Epidermal melanocyte (primary cell): Measurements from ENCODE around the gene ZNF208.
"Not testable (repeated sequence)": the region's sequence is repeated elsewhere in the genome, so short reads cannot be mapped to it uniquely, and the experiment has no call there.

ENCODE experiments used
- DNase-seq: peaks from one replicate; pipeline ENCODE4 v3.0.0; 2011; ENCODE audit warnings: low spot score; ENCODE audit not compliant: insufficient read length

ZNF208 gene

DNA sequence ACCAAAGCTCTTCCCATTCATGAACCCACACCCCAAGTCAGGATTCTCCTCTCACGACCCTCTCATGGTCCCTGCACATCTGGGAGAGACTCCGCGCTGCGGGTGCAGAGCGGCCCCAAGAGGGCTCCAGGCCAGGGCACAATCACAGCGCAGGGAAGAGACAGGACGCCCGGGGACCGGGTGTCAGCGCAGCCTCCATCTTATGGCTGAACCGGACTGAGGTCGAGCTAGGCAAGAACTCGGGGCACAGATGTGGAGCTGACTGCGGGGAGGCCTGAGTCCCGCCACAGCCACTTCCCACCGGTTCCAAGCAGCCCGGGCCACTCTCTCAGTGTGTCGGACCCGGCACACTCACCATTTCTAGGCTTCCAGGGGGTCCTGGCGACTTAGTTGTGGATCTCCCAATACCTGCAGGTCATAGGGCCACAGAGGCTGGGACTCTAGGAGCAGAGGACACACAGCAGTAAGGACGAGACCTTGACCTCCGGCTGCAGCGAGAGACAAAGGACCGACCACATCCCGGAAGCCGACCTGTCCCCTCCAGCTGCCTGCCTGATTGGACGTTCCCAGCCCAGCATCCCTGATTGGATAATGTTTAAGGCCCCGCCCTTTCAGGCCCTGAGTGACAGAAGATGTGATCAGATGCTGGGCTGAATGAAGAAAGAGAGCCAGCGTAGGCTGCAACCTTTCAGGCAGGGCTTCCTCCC is at the start of gene ZNF208:
TSS of gene ZNF208 (minus strand) at position 507 of the 707 bp plus-strand sequence. CDS start at position 358, 149 bp downstream.
- DNase-seq: not testable (repeated sequence)

GRCh38 chr19:22052644-22053013 is 41.9 kb upstream of the ZNF208 start:
- DNase-seq: no peak

- DNase-seq: not testable (repeated sequence)
These were observed 30.4 kb upstream of the ZNF208 start for GRCh38 chr19:22041151-22041550.

GRCh38 chr19:22030680-22031079 is 19.9 kb upstream of the ZNF208 start:
- DNase-seq: no peak

DNA sequence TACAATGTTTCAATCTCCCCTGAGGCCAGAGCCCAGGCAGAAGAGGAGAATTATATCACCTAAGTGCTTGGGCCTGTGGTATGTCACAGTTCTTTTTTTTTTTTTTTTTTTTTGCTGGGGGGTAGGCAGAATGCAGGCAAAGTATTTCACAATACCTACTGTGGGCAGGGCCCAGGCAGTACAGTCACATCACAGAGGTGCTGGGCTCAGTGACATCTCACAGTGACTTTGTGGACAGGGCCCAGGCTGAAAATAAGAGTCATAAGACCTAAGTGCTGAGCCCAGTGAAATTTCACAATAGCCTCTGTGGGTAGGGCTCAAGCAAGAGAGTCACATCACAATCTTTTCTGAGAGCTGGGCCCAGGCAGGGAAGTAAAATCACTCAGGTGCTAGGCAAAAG is 15.9 kb upstream of the ZNF208 start:
- DNase-seq: no peak

- not testable (repeated sequence) for DNase-seq
These were observed 14.8 kb upstream of the ZNF208 start for GRCh38 chr19:22025539-22025938.

DNA sequence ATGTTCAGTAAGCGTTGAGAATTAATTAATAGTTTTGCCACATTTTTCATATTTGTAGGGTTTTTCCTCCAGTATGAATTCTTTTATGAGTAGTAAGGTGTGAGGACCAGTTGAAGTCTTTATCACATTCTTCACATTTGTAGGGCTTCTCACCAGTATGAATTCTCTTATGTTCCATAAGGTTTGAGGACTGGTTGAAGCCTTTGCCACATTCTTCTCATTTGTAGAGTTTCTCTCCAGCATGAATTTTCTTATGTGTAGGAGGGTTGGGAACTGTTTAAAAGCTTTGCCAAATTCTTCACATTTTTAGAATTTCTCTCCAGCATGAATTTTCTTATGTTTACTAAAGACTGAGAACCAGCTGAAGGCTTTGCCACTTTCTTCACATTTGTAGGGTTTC is 40.3 kb downstream of the ZNF208 start:
- DNase-seq: no peak

DNA sequence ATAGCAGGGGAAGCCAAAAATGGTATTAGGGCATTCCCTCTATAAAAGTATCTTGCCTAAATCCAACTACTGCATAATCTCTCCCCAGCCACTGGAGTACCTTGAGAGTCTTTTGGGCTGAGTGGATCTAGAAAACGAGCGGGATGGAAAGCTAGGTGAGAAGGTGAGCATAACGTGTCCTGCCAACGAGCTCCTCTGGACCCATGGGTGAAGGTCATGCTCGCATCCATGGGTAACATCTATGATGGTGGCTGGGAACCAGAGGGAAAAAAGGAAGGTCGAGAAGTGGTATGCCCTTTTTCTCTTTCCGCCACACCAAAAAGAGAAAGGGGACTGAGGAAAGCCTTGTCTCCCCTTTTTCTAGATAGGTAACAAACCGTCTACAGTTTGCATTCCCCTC is 63.0 kb downstream of the ZNF208 start:
- no peak for DNase-seq

DNA sequence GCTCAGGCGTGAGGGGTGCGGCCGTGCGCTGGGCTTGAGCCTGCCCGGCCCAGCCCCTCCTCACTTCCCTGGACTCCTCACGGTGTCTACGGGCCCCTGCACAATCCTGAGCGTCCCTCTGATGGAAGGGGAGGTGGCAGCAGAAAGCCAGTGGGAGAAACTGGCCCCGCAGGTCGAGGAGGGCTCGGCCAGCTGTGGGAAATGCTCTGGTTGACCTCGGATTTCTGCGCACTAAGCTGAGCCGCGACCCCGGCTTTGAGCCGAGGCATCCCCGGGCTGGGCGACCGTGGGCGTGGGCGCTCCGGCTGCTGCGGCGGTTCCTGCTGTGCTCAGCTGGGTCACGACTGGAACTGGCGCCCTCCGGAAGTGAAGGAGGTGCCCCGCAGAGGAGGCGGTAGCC is 70.1 kb downstream of the ZNF208 start:
- no peak for DNase-seq

DNA sequence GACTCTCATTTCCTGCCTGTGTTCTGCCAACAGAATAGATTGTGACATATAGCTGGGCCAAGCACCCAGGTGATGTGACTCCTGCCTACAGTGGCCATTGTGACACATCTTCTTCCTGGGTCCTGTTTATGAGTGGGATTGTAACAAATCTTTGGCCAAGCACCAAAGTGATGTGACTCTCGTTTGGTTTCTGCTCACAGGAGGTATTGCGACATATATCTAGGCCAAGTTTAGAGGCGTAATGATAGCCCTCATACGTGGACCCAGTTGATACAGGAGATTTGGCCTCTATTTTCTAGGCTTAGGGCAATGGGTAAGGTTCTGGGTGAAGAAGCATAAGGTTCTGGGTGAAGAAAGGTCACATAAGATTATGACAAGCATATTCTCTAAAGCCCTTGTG is 76.2 kb downstream of the ZNF208 start:
- DNase-seq: no peak

GRCh38 chr19:21934131-21934530 is 76.6 kb downstream of the ZNF208 start:
- no peak for DNase-seq

DNA sequence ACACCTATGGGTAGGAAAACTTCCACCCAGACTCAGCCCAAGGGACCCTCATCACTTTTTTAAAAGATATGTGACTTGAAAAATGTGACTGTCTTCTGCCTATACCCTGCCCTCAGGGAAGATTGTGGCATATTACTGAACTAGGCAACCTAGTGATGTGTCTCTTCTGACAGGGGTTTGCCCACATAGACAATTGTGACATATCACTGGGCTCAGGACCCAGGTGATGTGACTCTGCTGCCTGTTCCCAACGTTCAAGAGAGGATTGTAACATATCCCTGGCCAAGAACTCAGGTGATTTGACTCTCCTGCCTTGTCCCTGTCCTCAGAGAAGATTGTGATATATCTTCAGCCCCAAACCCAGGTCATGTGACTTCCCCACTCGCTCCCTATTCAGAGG is 88.5 kb downstream of the ZNF208 start:
- no peak for DNase-seq

GRCh38 chr19:21921691-21922180 is 89.0 kb downstream of the ZNF208 start:
- no peak for DNase-seq

- DNase-seq: no peak
These were observed 95.3 kb downstream of the ZNF208 start for GRCh38 chr19:21915411-21915810.

GRCh38 chr19:21912654-21913053 is 98.1 kb downstream of the ZNF208 start:
- DNase-seq: no peak

- DNase-seq: no peak
These were observed 100.4 kb downstream of the ZNF208 start for GRCh38 chr19:21910318-21910717.

GRCh38 chr19:21908066-21908465 is 102.7 kb downstream of the ZNF208 start:
- no peak for DNase-seq

GRCh38 chr19:21907516-21907915 is 103.2 kb downstream of the ZNF208 start:
- DNase-seq: no peak

GRCh38 chr19:21902571-21902970 is 108.2 kb downstream of the ZNF208 start:
- DNase-seq: no peak

DNA sequence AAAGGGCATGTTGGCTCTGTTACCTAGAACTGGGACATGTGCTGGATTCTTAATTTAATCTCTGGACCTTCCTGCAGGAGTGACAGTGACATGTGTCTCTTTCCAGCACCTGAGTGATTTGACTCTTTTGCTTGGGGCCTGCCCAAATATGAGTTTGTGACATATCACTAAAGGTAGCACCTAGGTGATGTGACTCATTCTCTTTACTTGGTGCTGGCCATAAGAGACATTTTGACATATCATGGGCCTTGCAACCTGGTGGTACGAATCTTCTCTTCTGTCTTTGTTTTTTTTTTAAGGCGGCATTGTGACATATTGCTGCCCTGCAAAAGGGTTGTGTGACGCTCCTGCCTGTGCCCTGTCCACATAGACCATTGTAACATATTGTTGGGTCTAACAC is 108.9 kb downstream of the ZNF208 start:
- no peak for DNase-seq

- DNase-seq: no peak
These were observed 110.3 kb downstream of the ZNF208 start for GRCh38 chr19:21900401-21900800.

DNA sequence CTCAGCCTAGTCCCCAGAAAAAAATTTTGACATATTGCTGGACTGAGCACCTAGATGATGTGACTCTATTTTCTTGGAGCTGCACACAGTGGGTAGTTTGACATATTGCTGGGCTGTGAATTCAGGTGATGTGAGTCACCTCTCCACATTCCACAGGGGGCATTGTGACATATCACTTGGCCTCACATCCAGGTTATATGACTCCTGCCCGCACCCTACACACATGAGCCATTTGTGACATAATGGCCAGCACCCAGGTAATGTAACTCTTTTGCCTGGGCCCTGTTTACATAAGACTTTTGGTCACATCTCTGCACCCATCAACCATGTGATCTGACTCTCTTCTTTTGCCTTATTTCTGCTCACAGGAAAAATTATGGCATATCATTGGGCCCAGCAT is 119.7 kb downstream of the ZNF208 start:
- no peak for DNase-seq

- not testable (repeated sequence) for DNase-seq
These were observed 120.7 kb downstream of the ZNF208 start for GRCh38 chr19:21890017-21890416.
